BE2C (cell line): ENCODE measurements around the gene ZNF92. TPM values are rescaled to one million over a fixed set of nuclear protein-coding genes. Genes with fewer than 3 reads are reported as not detected.
"Not testable (repeated sequence)": the region's sequence is repeated elsewhere in the genome, so short reads cannot be mapped to it uniquely, and the experiment has no call there.

Experiments
- DNase-seq: peaks from one replicate; pipeline ENCODE4 v3.0.0-alpha.2; 2020
- H3K27me3 ChIP-seq: fragments of 250-450 bp; sonication (Bioruptor Pico); 2 replicates; pipeline ENCODE4 v1.5.1; 2020; ENCODE audit warnings: mild to moderate bottlenecking
- H3K36me3 ChIP-seq: fragments of 250-450 bp; sonication (Bioruptor Pico); 2 replicates; pipeline ENCODE4 v1.5.1; 2020; ENCODE audit warnings: mild to moderate bottlenecking
- H3K4me1 ChIP-seq: fragments of 250-450 bp; sonication (Bioruptor Pico); 2 replicates; pipeline ENCODE4 v1.5.1; 2020
- H3K4me3 ChIP-seq: 2 replicates; pipeline ENCODE4 v1.5.1; 2011; ENCODE audit warnings: low read depth, low read length
- H3K9me3 ChIP-seq: fragments of 250-450 bp; sonication (Bioruptor Pico); 2 replicates; pipeline ENCODE4 v1.5.1; 2020
- polyA plus RNA-seq: library from polyadenylated mRNA; unstranded; fragments of >200 nt; gene quantifications from one replicate; pipeline ENCODE4 v1.2.1, GENCODE V29; 2012; ENCODE audit warnings: low read depth, missing spikeins; ENCODE audit not compliant: insufficient read length, insufficient read depth
- TF ChIP-seq, protein P1 (sequence below): IDR thresholded peaks from 2 replicates; pipeline ENCODE4 v1.5.1; 2012; ENCODE audit warnings: mild to moderate bottlenecking, low read depth, low read length

ZNF92 gene
- 2.3 TPM for polyA plus RNA-seq

GRCh38 chr7:65373608-65374351, at the start of gene ZNF92:
Gene ZNF92 (plus strand): TSS chr7:65373855. CDS start chr7:65373998, 143 bp downstream.
- TF ChIP-seq, protein P1, sequence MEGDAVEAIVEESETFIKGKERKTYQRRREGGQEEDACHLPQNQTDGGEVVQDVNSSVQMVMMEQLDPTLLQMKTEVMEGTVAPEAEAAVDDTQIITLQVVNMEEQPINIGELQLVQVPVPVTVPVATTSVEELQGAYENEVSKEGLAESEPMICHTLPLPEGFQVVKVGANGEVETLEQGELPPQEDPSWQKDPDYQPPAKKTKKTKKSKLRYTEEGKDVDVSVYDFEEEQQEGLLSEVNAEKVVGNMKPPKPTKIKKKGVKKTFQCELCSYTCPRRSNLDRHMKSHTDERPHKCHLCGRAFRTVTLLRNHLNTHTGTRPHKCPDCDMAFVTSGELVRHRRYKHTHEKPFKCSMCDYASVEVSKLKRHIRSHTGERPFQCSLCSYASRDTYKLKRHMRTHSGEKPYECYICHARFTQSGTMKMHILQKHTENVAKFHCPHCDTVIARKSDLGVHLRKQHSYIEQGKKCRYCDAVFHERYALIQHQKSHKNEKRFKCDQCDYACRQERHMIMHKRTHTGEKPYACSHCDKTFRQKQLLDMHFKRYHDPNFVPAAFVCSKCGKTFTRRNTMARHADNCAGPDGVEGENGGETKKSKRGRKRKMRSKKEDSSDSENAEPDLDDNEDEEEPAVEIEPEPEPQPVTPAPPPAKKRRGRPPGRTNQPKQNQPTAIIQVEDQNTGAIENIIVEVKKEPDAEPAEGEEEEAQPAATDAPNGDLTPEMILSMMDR = no peak
- Histone ChIP-seq H3K4me3 (peak within 1 kb of the TSS; percentile 88), H3K36me3 (peaks cover 24% of the 10 kb centered on the region), H3K27me3 (no peaks in the 10 kb centered on the region), H3K9me3 (no peaks in the 10 kb centered on the region), H3K4me1 (no peaks in the 10 kb centered on the region; the same call in 1 of the 2 replicates)
- DNase-seq = peak; percentile 98

GRCh38 chr7:65325793-65326432, 47.7 kb upstream of the ZNF92 start:
- Histone ChIP-seq H3K27me3 (no peaks in the 10 kb centered on the region), H3K9me3 (no peaks in the 10 kb centered on the region), H3K4me3 (no peak overlapping the region), H3K36me3 (no peaks in the 10 kb centered on the region), H3K4me1 (no peaks in the 10 kb centered on the region)
- DNase-seq = no peak
- TF ChIP-seq, protein P1 = no peak

DNA sequence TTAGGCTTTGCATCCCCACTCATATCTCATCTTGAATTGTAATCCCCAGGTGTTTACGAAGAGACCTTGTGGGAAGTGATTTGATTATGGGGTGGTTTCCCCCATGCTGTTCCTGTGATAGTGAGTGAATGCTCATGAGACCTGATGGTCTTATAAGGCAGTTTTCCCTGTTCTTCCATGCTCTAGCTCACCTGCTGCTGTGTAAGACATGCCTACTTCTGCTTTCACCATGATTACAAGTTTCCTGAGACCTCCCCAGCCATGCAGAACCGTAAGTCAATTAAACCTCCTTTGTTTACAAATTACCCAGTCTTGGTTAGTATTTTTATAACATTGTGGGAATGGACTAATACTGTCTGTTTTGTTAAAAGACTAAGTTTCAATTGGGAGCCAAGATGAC, 35.3 kb upstream of the ZNF92 start:
- H3K4me3 ChIP-seq = no peak overlapping the region
- TF ChIP-seq, protein P1 = no peak
- no peaks in the 10 kb centered on the region for H3K9me3 ChIP-seq
- H3K4me1 ChIP-seq = no peaks in the 10 kb centered on the region
- DNase-seq = no peak
- H3K27me3 ChIP-seq = no peaks in the 10 kb centered on the region
- no peaks in the 10 kb centered on the region for H3K36me3 ChIP-seq

- Histone ChIP-seq H3K4me3 (no peak overlapping the region), H3K4me1 (no peaks in the 10 kb centered on the region), H3K27me3 (no peaks in the 10 kb centered on the region), H3K36me3 (no peaks in the 10 kb centered on the region), H3K9me3 (no peaks in the 10 kb centered on the region)
- TF ChIP-seq, protein P1 = no peak
- no peak for DNase-seq
Measured at GRCh38 chr7:65339257-65339656, 34.4 kb upstream of the ZNF92 start.

- H3K27me3 ChIP-seq = no peaks in the 10 kb centered on the region
- TF ChIP-seq, protein P1 = no peak
- no peaks in the 10 kb centered on the region for H3K4me1 ChIP-seq
- H3K9me3 ChIP-seq = no peaks in the 10 kb centered on the region
- no peak for DNase-seq
- H3K4me3 ChIP-seq = no peak overlapping the region
- H3K36me3 ChIP-seq = no peaks in the 10 kb centered on the region
Measured at GRCh38 chr7:65342723-65343629, 30.7 kb upstream of the ZNF92 start.

GRCh38 chr7:65344541-65344940, 29.1 kb upstream of the ZNF92 start:
- H3K4me3 ChIP-seq, DNase-seq, H3K27me3 ChIP-seq, H3K4me1 ChIP-seq, H3K36me3 ChIP-seq, H3K9me3 ChIP-seq: not testable (repeated sequence)
